HG02884 (cell line): Measurements from ENCODE around the gene KRT38.
"Not testable (repeated sequence)": the region's sequence is repeated elsewhere in the genome, so short reads cannot be mapped to it uniquely, and the experiment has no call there.

Experiments
- ATAC-seq: cut with Tn5 transposase; IDR thresholded peaks from one replicate; pipeline ENCODE4 v1.9.1; 2021; ENCODE audit warnings: mild to moderate bottlenecking, moderate library complexity; ENCODE audit not compliant: unreplicated experiment

KRT38 gene

GRCh38 chr17:41424111-41424635 is 16.6 kb downstream of the KRT38 start, which contains the start of gene KRT37:
Gene KRT37 (minus strand): TSS chr17:41424585. CDS start chr17:41424523, 62 bp downstream.
- ATAC-seq = no peak

DNA sequence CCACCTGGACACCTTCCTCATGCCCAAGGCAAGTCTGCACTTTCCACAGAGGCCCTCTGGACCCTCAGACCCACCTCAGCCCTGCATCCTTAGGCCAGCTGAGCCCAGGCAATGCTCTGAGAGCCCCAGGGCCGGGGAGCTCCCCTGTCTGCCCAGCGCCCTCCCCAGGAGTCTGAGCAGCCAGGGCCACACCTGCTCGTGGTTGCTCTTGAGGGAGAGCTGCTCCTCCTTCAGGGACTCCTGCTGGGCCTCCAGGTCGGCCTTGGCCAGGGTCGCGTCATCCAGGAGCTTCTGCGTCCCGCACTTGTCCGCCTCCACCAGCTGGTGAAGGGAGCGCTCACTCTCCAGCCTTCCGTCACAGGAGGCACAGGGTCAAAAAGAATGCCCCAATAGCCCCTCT is 18.2 kb downstream of the KRT38 start:
- ATAC-seq = not testable (repeated sequence)

DNA sequence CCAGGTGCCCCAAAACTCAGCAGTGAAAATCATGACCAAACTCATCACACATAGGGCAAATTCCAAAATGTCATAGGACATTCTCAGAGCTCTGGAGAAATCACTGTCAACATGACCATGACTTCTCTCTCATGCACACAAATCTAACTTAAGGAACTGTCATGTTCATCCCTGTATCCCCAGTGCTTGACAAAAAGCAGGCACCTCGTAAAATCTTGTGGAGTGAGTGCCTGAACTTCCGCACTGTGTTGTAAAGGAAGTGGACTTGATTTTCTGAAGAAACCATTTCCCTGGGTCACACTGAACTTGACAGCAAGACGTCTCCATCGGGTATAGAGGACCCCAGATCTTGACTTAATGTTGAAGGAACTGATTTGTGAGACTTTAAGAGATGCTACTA is 19.2 kb downstream of the KRT38 start:
- ATAC-seq = no peak

GRCh38 chr17:41421116-41421515 is 19.7 kb downstream of the KRT38 start:
- ATAC-seq = no peak

DNA sequence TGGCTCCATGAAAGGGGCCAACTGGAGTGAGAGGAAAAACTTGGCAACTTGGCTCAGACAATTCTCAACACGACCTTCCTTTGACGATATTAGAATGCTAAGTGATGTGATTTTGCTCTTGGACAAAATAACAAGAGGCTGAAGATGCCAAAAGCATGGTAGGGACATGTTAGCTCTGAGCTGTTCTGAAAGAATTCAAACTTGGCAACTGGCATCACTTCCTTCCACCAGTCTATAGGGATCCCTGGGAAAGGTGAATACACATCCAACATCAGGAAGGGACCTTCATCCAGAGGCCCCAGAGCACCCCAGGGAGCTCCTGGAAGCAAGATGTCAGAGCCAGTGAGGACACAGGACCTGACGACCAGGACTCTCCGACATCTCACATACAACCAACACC is 20.6 kb downstream of the KRT38 start:
- ATAC-seq = no peak

- no peak for ATAC-seq
Measured at GRCh38 chr17:41419716-41420115, 21.1 kb downstream of the KRT38 start.

- ATAC-seq = no peak
Measured at GRCh38 chr17:41418116-41418860, 22.5 kb downstream of the KRT38 start.

GRCh38 chr17:41417576-41418015 is 23.2 kb downstream of the KRT38 start:
- no peak for ATAC-seq

- no peak for ATAC-seq
Measured at GRCh38 chr17:41417127-41417526, 23.7 kb downstream of the KRT38 start.

DNA sequence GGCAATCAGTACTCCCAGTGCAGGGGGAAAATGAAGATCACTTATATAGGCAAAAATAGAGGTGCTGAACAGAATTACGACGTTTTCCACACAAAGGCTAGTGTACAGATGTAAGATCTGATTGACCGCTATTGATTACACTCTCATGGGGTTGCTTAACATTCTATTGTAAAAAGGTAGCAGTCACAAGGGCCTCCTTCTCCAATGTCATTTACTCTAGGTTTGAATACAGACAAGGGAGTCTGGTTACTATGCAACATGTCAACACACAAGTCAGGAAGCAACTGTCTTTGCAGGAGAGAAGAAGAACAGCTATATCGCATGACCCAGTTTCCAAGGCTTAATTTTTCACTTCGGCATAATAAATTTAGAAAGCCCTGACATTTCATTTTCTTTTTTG is 24.3 kb downstream of the KRT38 start:
- ATAC-seq = no peak

DNA sequence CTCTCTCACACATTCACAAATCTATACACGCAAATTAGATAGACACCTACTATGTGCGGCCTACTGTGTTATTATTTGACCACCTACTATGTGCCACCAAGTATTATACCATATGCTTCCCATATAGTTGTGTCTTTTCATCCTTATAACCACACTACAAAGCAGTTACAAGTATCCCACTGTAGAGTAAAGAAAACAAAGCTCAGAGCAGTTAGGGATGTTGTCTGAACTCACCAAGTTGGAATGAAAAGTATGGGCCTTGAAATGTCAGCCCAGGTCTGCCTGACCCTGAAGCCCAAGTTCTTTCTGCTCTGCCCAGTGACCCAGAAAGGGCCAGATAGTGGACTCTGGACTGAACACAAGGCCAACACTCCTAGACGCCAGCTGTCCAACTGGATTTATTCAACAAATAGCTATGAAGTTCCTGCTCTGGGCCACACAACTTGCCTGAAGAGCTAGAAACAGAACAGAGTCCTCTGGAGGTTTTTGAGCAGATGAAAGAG is 24.9 kb downstream of the KRT38 start:
- no peak for ATAC-seq

DNA sequence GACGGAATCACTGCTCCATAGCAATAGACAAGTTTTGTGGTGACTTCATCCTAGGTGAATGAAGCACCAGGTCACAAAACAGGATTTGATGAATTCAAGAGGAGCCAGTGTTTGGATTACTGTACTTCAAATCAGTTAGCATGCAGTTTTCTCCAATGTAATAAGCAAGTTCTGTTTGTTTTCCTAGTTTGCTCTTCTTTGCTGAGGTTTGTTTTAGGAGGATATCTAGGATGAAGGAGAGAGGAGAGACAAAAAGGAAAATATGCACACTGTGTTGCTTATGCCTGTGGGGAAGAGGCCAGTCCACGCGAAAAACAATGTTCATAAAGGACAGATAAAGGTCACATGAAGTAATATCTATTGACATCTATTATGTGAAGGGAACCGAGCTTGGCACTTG is 25.4 kb downstream of the KRT38 start:
- no peak for ATAC-seq

DNA sequence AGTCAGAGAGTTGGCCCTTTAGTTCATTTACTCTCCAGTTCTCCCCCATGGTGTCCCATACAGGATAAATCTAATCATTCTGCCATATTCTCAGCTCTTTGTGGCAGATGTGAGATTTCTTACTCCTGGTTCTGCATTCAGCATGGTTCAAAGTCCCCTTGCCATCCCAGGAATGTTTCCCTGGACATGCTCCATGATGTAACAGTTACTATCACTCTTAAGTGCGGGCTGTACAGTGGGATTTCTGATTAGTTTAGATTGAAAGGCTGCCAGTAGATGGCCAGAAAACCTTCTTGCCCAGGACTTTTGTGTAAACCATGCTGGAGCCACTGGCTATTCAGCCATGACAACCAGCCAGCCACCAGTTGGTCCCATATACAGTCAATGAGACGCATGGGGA is 26.8 kb downstream of the KRT38 start:
- no peak for ATAC-seq

- no peak for ATAC-seq
Measured at GRCh38 chr17:41413353-41413957, 27.3 kb downstream of the KRT38 start.

DNA sequence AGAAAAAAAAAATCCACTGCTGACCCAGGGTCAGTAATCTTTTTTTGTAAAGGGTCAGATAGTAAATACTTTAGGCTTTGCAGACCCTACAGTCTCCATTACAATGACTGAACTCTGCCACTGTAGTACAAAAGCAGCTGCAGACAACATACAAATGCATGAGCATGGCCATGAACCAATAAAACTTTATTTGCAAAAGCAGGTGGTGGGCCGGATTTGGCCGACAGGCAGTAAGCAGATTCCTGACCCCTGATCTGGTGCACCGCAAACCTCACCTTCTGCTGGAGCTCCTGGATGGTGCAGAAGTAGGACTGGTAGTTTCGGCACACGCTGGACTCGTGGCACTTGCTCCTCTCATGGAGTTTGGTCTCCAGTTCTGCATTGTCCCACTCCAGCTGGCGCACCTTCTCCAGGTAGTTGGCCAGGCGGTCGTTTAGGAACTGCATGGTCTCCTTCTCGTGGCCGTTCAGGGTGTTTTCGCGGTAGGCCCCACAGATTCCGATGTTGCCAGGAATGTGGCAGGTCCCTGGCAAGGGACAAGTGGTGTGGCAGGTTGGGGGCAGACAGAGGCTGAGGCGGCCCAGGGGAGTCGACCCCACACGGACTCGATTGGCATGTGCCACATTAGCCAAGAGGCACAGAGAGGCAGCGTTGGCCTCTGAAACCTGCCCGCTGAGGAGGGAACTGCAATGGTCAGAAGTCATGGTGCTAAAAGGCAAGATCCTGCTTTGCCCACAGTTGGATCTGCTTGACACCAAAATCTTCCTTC is 29.5 kb downstream of the KRT38 start:
- ATAC-seq = no peak

DNA sequence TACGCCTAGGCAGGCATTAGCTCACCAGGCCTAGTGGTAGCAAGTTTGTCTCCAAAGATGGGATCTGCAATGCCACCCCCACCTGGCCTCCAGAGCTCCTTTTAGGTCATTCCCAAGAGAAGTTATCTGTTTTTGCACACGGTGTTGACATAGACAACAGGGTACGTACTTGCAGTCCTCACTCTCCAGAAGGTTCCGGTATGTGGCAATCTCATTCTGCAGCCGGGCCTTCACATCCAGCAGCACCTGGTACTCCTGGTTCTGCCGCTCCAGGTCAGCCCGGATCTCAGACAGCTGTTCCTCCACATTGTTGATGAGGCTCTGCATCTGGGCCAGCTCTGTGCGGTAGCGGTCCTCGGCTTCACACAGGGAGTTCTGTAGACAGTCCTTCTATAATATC is 33.6 kb downstream of the KRT38 start:
- no peak for ATAC-seq

DNA sequence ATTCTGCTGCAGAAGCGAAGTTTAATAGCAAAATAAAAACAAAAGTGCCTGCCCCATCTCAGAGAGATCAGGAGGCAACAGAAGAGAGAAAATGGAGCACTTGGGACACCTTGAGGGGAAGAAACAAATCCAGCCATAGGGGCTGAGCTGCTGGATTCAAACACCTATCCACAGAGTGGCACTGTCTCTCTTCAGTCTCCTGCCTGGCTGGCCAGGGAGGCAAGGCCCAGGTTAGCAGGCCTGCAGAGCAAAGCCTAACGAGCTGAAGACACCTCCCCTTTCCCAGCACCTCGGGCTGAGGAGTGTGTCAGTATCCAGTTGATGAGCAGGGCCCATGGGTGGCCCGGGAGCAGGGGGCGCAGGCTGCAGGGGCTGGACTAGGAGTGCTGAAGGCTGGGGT is 34.6 kb downstream of the KRT38 start:
- no peak for ATAC-seq

- ATAC-seq = no peak
Measured at GRCh38 chr17:41404024-41404671, 36.6 kb downstream of the KRT38 start.

DNA sequence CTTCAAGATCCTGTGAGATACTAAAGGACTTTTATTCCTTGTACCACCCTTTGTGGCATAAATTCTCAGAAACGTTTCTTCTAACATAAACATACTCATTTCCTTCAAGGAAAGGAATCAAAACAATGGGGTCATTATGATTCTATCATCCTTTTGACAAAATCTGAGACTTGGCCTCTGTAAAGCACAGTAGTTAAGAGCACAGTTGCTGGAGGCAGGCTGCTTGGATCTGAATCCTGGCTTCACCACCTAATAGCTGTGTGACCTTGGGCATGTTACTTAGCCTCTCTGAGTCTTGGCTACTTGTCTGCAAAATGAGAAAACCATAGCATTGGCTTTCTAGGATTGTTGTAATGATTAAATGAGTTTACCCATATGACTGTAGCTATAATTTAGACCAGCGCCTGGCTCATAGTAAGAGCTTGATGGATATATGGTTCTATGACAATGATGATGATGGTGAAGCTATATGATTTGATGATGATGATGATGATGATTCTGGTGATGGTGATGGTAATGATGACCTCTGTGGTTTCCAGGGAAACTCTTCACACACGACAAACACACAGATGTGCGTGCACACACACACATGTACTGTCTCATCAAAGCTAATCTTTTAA is 37.3 kb downstream of the KRT38 start:
- ATAC-seq = no peak

DNA sequence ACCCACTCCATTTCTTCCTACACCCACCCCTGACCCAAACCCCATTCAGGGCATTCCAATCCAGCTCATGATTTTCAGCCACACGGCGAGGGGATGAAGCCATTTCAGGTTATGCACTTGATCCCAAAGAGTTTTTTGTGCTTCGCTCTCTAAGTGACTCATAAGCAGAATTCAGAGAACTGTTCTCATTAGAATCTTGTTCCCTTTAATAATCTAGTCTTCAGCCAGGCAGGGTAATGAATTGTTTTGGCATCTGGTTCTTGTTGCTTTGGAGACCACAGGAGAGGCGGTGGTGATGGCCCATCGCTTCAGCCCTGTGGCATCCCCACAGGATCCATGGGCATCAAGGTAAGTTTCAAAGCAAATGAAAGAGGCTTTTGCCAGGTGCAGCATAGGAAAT is 38.6 kb downstream of the KRT38 start:
- ATAC-seq = no peak
